CD4-positive, alpha-beta T cell (primary cell): Measurements from ENCODE around the gene TNFRSF21. TPM values are rescaled to one million over a fixed set of nuclear protein-coding genes. Genes with fewer than 3 reads are reported as not detected.

ENCODE experiments used
- ATAC-seq: fragments of 200-7000 bp; cut with Tn5 transposase; one replicate; pipeline ENCODE4 v1.10.0; 2022; ENCODE audit warnings: mild to moderate bottlenecking; ENCODE audit not compliant: poor library complexity
- CTCF ChIA-PET: fragments of 350-600 bp; sonication (Branson Sonifier 250); formaldehyde crosslinking; loops from one replicate; lab custom pipeline; 2021; ENCODE audit warnings: antibody characterized with exemption, inconsistent platforms; lab: Charles Lee
- POLR2A ChIA-PET: fragments of 350-600 bp; sonication (Branson Sonifier 250); formaldehyde crosslinking; loops from one replicate; lab custom pipeline; 2021; ENCODE audit warnings: antibody characterized with exemption, inconsistent platforms; lab: Charles Lee
- DNase-seq, 14 experiments: peaks; one replicate each; pipeline ENCODE4 v3.0.0-alpha.2; 2013 to 2020; ENCODE audit warnings: mixed read lengths in 2 of 14
- H3K27ac ChIP-seq, 2 donors: one replicate each; pipeline versions ENCODE4 v1.5.1 to v1.7.0; 2013; ENCODE audit warnings: low read length in 2 of 2, low read depth in 1 of 2, mild to moderate bottlenecking in 1 of 2
- H3K27me3 ChIP-seq, 2 experiments: 1 replicate in 1 of 2; 2 replicates in 1 of 2; pipeline versions ENCODE4 v1.6.1 to v1.7.0; 2013; ENCODE audit warnings: low read length in 2 of 2, control low read depth in 1 of 2, mild to moderate bottlenecking in 1 of 2, moderate library complexity in 1 of 2; ENCODE audit not compliant: insufficient read depth in 2 of 2, control insufficient read depth in 1 of 2
- H3K36me3 ChIP-seq: one replicate; pipeline ENCODE4 v1.6.1; 2013; ENCODE audit warnings: low read length, control low read depth; ENCODE audit not compliant: insufficient read depth
- H3K4me1 ChIP-seq: one replicate; pipeline ENCODE4 v1.6.1; 2013; ENCODE audit warnings: low read length, control low read depth; ENCODE audit not compliant: insufficient read depth
- H3K4me3 ChIP-seq: one replicate; pipeline ENCODE4 v1.5.1; 2013; ENCODE audit warnings: mild to moderate bottlenecking, low read length, moderate library complexity
- H3K9me3 ChIP-seq, 2 experiments: 1 replicate in 1 of 2; 2 replicates in 1 of 2; pipeline versions ENCODE4 v1.6.1 to v1.7.0; 2013; ENCODE audit warnings: low read length in 2 of 2, mild to moderate bottlenecking in 2 of 2, control low read depth in 1 of 2, moderate library complexity in 1 of 2; ENCODE audit not compliant: control insufficient read depth in 1 of 2, insufficient read depth in 1 of 2
- H3K27ac Mint-ChIP-seq: one replicate; pipeline ENCODE4 v1.8.0; 2020; ENCODE audit warnings: mixed read lengths
- H3K27me3 Mint-ChIP-seq: one replicate; pipeline ENCODE4 v1.8.0; 2021; ENCODE audit warnings: mixed read lengths
- H3K36me3 Mint-ChIP-seq: one replicate; pipeline ENCODE4 v1.8.0; 2021; ENCODE audit warnings: low read depth, mixed read lengths
- H3K4me1 Mint-ChIP-seq: one replicate; pipeline ENCODE4 v1.8.0; 2021; ENCODE audit warnings: low read depth, mixed read lengths
- H3K4me3 Mint-ChIP-seq: one replicate; pipeline ENCODE4 v1.8.0; 2020; ENCODE audit warnings: mild to moderate bottlenecking, mixed read lengths
- H3K9me3 Mint-ChIP-seq: one replicate; pipeline ENCODE4 v1.8.0; 2020; ENCODE audit warnings: mixed read lengths
- intact Hi-C, 2 experiments: fragments of 100-400 bp; cut with DNase I in 1 of 2; cut with micrococcal nuclease in 1 of 2; formaldehyde crosslinking; loops; one replicate each; pipeline versions ENCODE4 v1.15.1 to v1.9.0; 2023 to 2025; cut with DNase I, micrococcal nuclease
- total RNA-seq, 174 experiments: library from RNA in 2 of 174; stranded (reverse) in 2 of 174; gene quantifications; one replicate each; pipeline ENCODE4 v1.2.3 and lab custom pipeline; 2021 to 2026
- TF ChIP-seq, protein P1 (sequence below): fragments of 200-600 bp; IDR thresholded peaks from one replicate; pipeline ENCODE4 v1.8.0; 2022; ENCODE audit warnings: antibody characterized with exemption, mild to moderate bottlenecking

The TNFRSF21 gene
- total RNA-seq, 2 experiments from 2014 or later: 0.92 to 0.96 TPM

DNA sequence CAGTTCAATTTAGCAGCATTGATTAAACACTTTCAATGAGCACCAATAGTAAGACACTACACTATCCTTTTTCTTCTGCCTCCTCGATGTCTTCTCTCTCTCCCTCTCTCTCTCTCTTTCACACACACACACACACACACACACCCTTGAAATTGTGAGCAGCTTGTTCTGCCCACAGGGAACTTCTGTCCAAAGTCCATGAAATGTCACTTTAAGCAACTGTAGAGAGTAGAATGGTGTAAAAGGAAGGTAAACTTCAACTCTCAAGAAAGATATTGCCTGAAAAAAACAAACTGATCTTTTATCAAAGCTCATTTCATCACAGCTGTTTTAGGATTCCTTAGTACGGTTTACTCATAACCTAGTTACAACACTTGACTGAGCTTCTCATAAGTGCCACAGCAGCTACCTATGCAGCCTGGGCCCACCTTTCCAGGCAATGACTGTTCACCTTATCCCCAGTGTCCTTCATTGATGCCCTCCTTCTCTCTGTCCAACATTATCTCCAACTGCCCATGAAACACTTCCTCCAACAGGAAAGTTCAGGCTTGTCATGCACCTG lies 107.0 kb downstream of the TNFRSF21 start:
- H3K4me1 ChIP-seq: no peaks in the 10 kb centered on the region
- Mint-ChIP-seq H3K36me3 (no peaks in the 10 kb centered on the region), H3K4me3 (no peak overlapping the region), H3K4me1 (peaks cover 22% of the 10 kb centered on the region), H3K9me3 (no peaks in the 10 kb centered on the region), H3K27ac (peak overlapping the region; percentile 85), H3K27me3 (no peaks in the 10 kb centered on the region)
- intact Hi-C loops: no loop called here
- no peaks in the 10 kb centered on the region for H3K36me3 ChIP-seq
- POLR2A ChIA-PET: interaction anchor here (1.6 kb wide), 1 partner anchor 62 kb away, joined by 3 read pairs; no protein-coding TSS in a partner anchor
- TF ChIP-seq, protein P1, sequence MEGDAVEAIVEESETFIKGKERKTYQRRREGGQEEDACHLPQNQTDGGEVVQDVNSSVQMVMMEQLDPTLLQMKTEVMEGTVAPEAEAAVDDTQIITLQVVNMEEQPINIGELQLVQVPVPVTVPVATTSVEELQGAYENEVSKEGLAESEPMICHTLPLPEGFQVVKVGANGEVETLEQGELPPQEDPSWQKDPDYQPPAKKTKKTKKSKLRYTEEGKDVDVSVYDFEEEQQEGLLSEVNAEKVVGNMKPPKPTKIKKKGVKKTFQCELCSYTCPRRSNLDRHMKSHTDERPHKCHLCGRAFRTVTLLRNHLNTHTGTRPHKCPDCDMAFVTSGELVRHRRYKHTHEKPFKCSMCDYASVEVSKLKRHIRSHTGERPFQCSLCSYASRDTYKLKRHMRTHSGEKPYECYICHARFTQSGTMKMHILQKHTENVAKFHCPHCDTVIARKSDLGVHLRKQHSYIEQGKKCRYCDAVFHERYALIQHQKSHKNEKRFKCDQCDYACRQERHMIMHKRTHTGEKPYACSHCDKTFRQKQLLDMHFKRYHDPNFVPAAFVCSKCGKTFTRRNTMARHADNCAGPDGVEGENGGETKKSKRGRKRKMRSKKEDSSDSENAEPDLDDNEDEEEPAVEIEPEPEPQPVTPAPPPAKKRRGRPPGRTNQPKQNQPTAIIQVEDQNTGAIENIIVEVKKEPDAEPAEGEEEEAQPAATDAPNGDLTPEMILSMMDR: no peak
- no peak overlapping the region for H3K27ac ChIP-seq
- H3K4me3 ChIP-seq: no peak overlapping the region
- ATAC-seq (no peak), DNase-seq (no peak)
- H3K9me3 ChIP-seq: no peaks in the 10 kb centered on the region
- CTCF ChIA-PET: no interaction called here
- H3K27me3 ChIP-seq: no peaks in the 10 kb centered on the region

DNA sequence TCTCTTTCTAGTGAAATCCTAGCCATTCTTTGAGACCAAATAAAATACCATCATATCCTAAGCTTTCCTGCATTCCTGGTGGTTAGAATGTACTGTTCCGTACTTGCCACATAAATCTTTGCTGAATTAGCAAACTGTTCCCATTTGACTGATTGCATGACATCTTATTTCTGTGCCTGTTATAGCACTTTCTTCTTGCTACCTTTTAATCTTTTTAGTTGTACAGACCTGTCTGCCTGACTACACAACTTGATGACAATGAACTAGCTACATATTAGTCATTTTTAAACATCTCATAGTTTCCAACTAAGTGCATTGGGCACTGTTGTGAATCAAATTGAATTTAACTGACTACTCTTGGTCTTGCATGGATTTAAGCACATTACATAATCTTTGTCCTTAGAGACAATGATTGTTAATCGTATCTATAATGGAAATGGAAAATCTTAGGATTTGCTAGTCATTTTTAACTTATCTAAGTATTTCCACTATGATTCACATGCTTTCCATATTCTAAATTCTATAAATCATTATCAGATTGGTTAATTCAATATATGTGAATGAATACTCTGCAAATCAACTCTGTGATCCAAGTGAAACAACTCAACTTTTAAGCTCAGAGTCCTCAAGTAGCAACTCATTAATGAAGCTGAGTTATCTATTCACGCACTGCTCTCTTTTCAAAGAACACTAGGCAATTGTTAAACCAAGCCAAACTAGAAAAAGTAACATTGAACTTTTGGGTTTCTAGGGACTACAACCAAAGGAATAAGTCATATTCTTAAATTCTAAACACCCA lies 109.0 kb downstream of the TNFRSF21 start:
- DNase-seq (no peak), ATAC-seq (no peak)
- TF ChIP-seq, protein P1: no peak
- Mint-ChIP-seq H3K36me3 (no peaks in the 10 kb centered on the region), H3K27ac (no peak overlapping the region), H3K9me3 (no peaks in the 10 kb centered on the region), H3K4me1 (peaks cover 26% of the 10 kb centered on the region), H3K27me3 (no peaks in the 10 kb centered on the region), H3K4me3 (no peak overlapping the region)
- Histone ChIP-seq H3K27ac (no peak overlapping the region), H3K9me3 (no peaks in the 10 kb centered on the region), H3K27me3 (no peaks in the 10 kb centered on the region), H3K4me1 (no peaks in the 10 kb centered on the region), H3K4me3 (no peak overlapping the region), H3K36me3 (no peaks in the 10 kb centered on the region)
- POLR2A ChIA-PET: no interaction called here
- CTCF ChIA-PET: no interaction called here
- intact Hi-C loops: no loop called here

DNA sequence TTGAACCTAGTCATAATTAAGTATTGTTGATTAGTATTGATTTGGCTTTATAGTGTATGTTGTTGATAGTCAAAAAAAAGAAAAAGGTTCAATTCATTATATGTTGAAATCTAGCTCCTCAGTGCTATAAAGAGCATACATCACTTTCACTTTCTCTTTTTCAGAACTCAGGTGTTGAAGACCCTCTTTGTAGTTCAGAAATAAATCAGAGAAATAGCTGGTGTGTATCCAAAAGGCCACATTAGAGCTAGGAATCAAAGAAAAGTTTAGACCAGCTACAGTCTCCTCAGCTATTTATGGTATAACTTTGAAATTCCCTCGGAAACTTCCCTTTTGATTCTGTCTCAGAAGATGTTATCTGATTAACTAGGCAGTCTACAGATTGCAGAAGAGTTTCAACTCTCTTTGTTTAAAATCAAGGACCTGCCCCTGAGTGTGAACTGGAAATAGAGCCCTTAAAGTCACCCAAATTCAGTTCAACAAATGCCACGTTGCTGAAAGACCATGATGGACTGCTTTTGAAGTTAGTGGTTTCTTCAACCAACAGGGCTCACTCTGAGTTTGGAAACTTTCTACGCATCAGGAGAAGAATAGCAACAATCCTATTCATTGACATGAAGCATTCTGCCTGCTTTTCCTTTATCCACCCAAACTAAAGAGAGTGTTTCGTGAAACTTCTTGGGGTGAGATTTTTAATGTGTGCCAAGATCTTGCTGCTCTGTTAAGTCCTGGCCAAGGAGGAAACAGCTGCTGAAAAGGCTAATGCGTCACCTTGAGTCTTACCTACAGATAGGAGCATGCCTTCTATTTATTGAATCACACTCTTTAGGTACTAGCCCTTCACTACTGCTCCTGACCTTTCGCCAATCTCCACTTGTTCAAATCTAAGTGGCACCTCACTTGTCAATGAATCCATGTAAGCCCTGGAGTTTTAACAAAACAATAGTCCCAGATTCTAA lies 111.7 kb downstream of the TNFRSF21 start:
- peak overlapping the region; percentile 11 for H3K4me3 ChIP-seq
- no peaks in the 10 kb centered on the region for H3K4me1 ChIP-seq
- H3K27ac ChIP-seq: no peak overlapping the region
- H3K4me1 Mint-ChIP-seq: peaks cover 16% of the 10 kb centered on the region
- ChIA-PET POLR2A (interaction anchor here (1.0 kb wide), 1 partner anchor 9 kb away, joined by 3 read pairs; no protein-coding TSS in a partner anchor), CTCF (no interaction called here)
- no peaks in the 10 kb centered on the region for H3K9me3 ChIP-seq
- ATAC-seq (no peak), DNase-seq (no peak)
- H3K36me3 ChIP-seq: no peaks in the 10 kb centered on the region
- H3K27ac Mint-ChIP-seq: peak overlapping the region; percentile 71
- H3K9me3 Mint-ChIP-seq: no peaks in the 10 kb centered on the region
- H3K27me3 Mint-ChIP-seq: no peaks in the 10 kb centered on the region
- TF ChIP-seq, protein P1: no peak
- H3K36me3 Mint-ChIP-seq: no peaks in the 10 kb centered on the region
- H3K4me3 Mint-ChIP-seq: peak overlapping the region; percentile 65
- H3K27me3 ChIP-seq: no peaks in the 10 kb centered on the region
- intact Hi-C loops: no loop called here
